HG03439 (cell line): ENCODE measurements around the gene ART4.

Experiments used
- ATAC-seq: cut with Tn5 transposase; IDR thresholded peaks from one replicate; pipeline ENCODE4 v1.9.1; 2021; ENCODE audit warnings: mild to moderate bottlenecking, moderate library complexity; ENCODE audit not compliant: unreplicated experiment

Gene ART4

GRCh38 chr12:14853961-14854360, 10.6 kb upstream of the ART4 start:
- no peak for ATAC-seq

DNA sequence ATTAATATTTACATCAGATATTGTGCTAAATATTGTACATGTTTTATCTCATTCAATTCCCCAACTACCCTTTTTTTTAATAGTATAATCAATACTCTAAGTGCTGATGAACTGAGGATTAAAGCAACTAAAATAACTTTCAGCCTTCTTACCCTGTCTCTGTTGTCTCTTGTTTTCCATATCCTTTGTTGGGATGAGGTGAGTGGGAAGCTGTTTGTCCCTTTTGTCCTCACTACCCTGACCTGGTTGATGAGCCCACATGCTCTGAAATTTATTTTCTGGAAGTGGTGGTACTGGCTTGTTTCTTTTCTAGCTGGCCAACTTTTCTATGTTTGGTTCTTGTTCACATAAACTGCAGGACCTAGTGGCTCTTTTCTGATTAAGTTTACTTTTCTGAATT, 9.6 kb upstream of the ART4 start:
- ATAC-seq, result no peak

- peak; percentile 53 for ATAC-seq
Observed at GRCh38 chr12:14850929-14851663, 7.8 kb upstream of the ART4 start.

DNA sequence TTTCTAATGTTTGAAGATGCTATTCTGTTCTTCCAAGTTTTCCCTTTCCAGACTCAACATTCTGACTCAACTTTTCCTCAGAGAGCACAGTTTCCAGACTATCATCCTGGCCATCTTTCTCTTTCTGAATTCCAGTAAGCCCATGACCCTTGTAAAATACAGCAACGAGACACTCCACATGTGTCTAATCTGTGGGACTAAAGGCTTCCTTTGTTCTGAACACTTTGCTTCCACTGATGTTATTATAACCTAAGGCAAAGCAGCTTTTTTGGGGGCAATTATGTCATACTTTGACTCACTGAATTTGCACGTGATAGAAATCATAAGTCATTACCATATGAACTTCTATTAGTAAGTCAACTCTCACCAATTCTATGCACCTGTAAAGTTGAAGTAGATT, 6.3 kb upstream of the ART4 start:
- no peak for ATAC-seq

GRCh38 chr12:14846876-14847580, 3.7 kb upstream of the ART4 start:
- ATAC-seq, result no peak

DNA sequence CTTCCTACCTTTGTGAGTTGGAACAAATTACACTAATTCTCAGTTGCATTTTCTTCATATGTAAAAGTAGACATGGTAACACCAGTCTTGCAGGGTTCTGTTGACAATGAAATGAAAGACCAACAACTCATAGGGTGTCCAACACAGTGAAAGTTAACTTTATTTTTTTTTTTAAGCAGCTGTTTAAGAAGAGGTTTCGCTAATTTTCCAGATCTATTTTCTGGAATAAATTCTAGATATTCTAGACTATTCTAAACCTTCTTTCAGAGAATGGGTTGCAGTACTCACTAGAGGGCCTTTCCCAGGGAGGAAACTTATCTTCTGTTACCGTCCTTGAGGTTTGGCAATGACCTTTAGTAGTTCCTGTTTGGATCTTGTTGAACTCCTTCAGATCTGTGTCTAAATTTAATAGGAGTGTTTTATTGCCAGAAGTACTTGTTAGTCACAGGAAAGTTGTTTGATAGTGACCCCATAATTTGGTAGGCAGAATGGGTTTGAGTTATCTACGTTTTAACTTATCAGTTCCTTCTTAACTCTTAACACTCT, 2.8 kb upstream of the ART4 start:
- no peak for ATAC-seq

DNA sequence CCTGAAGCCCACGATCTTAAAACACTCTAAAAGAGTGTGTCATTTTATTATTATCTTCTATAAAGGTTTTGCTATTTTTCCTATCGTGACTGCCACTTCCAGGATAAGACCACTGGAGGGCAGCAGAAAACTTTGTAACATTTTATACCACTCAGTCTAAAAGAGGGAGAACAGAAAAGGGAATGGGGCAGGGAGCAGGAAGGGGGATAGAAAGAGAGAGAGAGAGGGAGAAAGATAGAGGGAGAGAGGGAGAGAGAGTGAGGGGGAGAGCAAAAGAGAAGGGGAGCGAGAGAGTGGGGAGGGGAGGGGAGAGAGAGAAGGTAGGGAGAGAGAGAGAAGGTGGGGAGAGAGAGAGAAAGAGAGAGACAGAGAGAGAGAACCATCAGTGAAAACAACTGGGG, 2.0 kb upstream of the ART4 start:
- peak; percentile 58 for ATAC-seq

DNA sequence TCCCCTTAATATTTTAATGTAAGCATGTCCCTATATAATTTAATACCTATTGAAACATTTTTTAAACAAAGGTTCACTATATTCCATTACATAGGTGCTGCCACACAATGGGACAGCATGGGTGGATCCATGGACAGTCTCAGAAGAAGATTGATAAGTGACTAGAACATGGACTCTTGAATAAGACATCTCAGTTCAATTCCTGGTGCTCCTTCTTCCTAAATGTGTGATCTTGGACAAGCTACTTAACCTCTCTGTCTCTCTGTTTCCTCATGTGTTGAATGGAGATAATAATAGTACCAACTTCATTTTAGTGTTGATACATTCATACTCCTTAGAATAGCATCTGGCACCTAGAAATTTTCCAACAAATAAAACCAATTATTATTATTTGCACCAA, 1.1 kb upstream of the ART4 start:
- ATAC-seq, result no peak

GRCh38 chr12:14842315-14842714, 1.0 kb downstream of the ART4 start:
- ATAC-seq, result no peak

DNA sequence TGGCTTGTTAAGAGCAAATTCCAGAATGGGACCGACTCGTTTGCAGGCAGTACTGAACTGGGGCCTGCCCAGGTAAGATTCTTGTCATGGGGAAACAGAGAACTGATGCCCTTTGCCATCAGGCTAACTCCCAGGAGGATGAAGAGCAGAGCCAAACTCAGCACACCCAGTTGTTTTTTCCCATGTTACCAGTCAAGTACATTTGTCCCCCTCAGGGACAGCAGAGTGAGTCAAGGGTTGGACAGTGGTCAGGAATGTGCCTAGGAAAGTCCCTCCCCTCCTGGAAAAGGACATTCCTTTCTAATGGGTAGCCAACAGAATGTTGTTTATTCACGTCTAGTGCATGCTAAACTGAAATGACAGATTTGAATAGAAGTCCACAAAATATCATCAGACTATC, 1.6 kb downstream of the ART4 start:
- no peak for ATAC-seq

GRCh38 chr12:14840616-14841015, 2.7 kb downstream of the ART4 start:
- ATAC-seq, result no peak

DNA sequence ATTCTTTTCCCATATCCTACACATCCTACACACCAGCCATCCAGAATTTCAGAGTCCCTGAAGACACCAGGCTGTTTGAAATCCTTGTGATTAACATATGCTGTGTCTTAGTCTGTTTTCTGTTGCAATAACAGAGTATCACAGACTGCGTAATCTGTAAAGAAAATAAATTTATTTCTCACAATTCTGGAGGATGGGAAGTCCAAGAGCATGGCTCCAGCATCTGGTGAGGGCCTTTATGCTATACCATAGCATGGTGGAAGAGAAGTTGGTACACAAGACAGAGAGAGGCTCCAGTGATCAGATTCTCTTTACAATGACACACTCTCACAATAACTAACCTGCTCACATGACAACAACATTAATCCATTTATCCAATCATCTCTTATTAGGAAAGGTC, 4.1 kb downstream of the ART4 start:
- no peak for ATAC-seq

DNA sequence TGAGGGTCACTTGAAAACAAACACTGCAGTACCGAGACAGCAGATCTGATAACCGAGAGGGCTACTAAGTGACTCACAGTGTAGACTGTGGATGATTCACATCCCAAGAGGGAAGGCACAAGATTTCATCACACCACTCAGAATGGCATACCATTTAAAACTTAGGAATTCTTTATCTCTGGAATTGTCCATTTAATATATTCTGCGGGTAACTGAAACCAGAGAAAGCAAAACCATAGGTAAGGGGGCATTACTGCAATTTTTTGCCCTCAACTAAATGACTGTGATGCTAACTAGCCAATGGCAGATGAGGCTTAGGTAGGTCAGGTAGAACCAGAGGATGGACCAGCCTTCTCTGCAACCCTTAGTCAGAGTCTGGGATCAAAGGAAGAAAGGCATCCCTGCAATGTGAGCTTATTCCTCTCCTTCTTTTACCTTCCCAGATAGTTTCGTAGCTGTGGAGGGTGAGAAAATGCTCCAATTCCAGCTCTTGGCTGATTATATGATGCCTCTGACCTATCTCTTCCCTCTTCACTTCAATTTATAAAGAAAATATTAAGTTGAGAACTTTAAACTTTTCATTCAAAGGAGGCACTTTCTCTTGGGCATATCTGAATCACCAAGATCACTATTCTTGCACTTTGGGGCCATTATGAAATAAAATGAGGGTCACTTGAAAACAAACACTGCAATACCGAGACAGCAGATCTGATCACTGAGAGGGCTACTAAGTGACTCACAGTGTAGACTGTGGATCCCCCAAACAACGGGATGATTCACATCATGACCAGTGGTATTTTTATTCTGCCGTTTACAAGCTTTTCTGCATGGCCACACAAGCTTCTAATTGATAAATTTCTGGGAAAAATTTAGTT, 6.8 kb downstream of the ART4 start:
- ATAC-seq, result no peak

DNA sequence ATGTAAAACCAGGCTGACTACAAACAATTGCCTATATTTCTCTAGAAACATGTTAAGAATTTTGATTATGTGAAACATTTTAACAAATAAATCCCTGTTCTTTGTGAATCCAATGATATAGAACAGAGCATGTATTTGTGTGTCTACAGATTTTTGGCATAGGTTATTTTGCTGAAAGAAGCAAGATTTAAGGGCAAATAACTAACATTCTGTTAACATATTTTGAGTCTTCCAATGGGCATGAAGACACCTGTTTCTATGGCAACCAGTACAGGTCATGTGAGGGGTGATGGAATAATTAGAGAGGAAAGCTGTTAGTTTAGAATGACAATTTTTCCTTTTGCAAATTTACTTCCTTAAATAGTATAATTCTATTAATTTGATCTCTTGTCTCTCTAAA, 8.8 kb downstream of the ART4 start:
- ATAC-seq, result no peak

- no peak for ATAC-seq
Observed at GRCh38 chr12:14833952-14834351, 9.4 kb downstream of the ART4 start.

DNA sequence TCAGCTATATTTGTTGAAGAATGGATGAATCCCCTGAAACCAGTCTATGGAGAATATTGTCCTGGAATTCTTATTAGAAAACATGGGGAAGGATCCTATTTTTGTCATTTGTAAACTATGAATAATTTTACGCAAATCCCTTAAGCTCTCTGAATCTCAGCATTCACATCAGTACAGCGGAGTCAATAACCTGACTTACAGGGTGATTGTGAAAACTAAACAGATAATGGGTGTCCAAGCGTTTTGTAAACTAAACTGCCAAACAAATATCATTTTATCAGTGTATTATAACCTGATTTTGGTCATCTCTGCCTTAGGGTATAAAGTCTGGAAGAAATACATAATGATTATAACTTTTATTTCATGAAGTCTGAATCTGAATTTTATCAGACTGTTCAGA, 10.0 kb downstream of the ART4 start:
- no peak for ATAC-seq

DNA sequence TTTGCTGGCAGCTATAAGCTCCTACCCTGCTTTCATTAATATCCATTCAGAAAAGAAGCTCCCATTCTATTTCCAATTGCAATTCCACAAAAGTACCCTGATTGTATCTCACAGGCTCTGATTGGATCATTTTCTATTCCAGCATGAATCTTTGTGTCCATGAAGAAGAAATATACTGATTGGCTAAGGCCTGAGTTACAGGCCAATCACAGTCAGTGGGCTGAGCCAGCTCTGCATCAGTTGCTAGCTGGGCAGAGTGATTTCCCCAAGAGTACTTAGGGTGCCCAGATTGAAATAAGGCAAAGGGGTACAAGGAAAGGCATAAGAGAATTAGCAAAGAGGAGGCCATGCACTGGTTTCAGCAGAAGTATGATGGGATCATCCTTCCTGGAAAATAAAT, 14.4 kb downstream of the ART4 start:
- ATAC-seq, result no peak

- no peak for ATAC-seq
Observed at GRCh38 chr12:14827043-14827442, 16.3 kb downstream of the ART4 start.

DNA sequence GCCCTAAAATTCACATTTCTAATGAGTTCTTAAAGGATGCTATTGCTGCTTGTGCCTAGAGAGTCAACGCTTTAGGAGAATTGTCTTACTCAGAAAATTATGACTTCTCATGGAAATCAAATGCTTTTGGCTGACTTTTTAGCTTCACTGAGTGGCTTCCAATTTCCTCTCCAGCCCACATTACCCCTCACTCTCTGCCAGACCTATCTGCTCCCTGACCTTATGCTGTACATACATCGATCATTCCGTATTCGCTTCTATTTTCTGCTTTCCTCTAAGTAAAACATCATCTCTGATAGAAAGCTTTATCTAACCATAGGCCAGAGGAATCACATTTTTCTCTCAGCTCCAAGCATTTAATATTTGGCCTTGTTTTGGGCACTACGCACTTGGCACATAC, 16.8 kb downstream of the ART4 start:
- no peak for ATAC-seq

- ATAC-seq, result no peak
Observed at GRCh38 chr12:14825256-14825655, 18.1 kb downstream of the ART4 start.

DNA sequence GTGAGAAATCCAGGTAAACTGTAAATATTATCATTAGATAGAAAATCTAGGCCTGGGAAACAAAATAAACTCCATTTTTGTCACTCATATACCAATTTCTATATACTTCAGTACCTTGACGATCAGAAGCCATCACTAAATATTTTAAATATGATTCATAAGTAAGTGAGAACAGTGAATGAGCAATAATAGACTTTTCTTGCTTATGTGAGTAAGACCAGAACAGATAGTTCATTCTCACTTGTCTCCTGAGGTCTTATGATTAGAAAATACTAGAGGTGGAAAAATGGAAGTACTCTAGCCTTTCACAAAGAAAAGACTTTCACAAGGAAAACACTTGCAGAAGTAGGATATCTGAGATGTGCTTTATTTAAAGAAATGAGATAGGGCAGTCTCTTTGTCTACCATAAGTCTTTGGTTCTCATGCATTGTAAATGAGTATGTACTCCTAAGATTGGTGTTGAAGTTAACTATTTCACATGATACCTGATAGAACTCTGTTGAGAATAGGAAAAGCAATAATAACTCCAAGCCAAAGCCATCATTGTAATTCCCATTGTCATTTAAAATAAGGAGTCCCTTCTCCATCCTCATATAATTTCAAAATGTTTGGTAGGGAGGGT, 19.2 kb downstream of the ART4 start:
- ATAC-seq, result no peak
